B cell (primary cell): ENCODE data around the gene SAMD4A.

Experiments
- CTCF ChIP-seq: fragments of 200-600 bp; IDR thresholded peaks from one replicate; pipeline ENCODE4 v1.8.0; 2022; ENCODE audit warnings: antibody characterized with exemption, mild to moderate bottlenecking
- EZH2 ChIP-seq: IDR thresholded peaks from 2 replicates; pipeline ENCODE4 v1.6.1; 2012; ENCODE audit warnings: borderline replicate concordance, low read depth, mild to moderate bottlenecking, moderate library complexity, low read length; ENCODE audit not compliant: insufficient read depth, poor library complexity, severe bottlenecking

- TF ChIP-seq CTCF (no peak), EZH2 (no peak)
Measured at GRCh38 chr14:54697803-54698202, 130.9 kb downstream of the SAMD4A start.
